Stimulated activated CD4-positive, alpha-beta T cell treated with anti-CD3 and anti-CD28 coated beads, Interleukin-1b, Interleukin-23, amount 100 ng/mL, for 1 hour (primary cell): Measurements from ENCODE around the gene MAP10.

Source experiments
- DNase-seq, 2 donors: peaks; one replicate each; pipeline ENCODE4 v3.0.0-alpha.2; 2020; ENCODE audit warnings: low read depth in 2 of 2

The MAP10 gene

DNA sequence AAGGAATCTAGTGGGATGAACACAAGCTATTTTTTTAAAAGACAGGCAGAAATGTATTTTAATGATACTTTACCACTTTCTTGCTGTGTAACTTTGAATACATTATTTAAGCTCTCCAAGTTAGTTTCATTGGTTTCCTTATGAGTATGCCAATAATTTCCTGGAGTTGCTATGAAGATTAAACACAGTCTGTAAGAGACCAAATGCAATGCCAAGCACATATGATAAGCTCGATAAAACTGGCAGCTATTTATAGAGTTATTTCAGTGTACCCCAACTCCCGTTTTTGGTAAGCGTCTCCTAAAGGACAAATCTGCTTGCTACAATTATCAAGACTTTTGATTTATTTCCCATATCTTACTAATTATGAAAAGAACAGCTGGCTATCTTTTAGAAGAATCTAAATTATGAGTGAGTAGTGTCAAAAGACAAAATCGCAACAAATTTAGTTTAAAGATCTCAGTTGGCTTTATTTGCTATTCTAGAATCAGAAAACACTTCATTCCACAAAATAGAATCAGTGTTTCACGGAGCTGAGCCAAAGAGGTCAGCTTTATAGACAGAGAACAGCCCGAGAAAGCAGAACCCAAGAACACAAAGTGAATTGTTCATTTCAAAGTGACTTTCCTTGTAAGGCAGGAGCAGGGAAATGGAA, 7.2 kb upstream of the MAP10 start:
- no peak for DNase-seq

- no peak for DNase-seq
Measured at GRCh38 chr1:232798920-232799319, 6.3 kb upstream of the MAP10 start.

DNA sequence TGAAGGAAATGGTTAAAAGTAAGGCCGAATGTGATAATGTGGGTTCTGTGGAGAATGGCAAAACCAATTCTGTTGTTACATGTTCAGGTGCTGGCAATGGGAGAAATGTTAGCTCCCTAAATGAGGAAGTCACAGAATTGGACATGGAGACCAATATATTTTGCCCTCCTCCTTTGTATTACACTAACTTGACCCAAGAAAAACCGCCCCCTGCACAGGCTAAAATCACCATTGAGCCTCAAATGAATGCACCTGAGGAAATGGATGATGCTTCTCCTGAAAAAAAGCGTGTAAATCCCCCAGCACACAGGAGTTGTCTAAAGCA, 932 bp downstream of the MAP10 start:
- no peak for DNase-seq

DNA sequence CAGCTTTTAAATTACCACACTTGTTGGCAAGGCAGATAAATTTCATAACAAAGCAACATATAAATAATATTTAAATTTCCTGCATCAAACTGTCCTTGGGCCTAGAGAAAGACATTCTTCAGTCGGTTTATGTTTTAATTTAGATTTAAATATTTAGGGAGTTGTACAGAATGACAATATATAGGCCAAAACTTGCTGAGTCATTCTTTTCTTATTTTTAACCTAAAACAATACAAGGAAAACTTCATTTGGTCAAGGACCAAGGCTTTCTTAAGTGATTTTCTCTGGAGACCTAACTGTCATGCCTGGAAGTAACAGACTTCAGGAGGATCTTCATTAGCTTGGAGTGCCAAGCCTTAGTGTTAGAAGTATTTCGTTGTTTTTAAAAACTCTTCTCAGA, 5.6 kb downstream of the MAP10 start:
- DNase-seq = no peak

DNA sequence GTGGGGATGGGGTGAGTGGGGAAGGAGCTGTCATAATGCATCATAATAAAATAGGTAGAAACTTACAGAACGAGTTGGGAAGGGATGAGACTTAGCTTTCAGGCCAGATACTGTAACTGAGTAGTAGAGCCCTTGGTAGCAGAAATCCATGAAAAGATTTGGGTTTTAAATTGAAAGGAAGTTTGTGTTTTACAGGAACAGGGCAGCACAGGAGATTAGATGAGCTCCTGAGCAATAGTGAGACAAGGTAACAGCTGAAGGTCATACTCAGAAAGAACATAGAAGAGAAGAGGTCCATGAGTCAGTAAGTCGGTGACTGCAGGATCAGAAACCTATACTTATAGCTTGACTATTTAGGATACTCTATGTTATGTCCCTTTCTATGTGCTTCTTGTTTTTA, 7.3 kb downstream of the MAP10 start:
- DNase-seq = no peak

DNA sequence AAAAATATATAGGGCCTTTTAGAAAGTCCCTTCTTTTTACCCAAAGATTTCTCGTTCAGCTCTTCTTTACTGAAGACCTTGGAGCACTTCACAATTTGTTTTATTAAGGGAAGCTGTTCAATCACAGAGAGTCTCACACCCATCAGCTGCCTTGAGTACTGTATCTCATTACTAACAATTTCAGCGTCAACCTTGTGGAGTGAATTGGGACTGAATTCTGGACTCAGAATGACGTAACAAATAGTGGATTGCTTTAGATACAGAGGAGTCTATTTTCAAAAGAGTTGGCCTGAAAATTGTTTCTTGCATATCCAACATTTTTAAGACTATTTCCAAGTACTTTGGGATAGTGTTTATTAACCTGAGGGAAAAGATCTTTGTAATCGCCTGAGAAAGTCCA, 7.9 kb downstream of the MAP10 start:
- DNase-seq = no peak

GRCh38 chr1:232813760-232814159, 8.5 kb downstream of the MAP10 start:
- no peak for DNase-seq

DNA sequence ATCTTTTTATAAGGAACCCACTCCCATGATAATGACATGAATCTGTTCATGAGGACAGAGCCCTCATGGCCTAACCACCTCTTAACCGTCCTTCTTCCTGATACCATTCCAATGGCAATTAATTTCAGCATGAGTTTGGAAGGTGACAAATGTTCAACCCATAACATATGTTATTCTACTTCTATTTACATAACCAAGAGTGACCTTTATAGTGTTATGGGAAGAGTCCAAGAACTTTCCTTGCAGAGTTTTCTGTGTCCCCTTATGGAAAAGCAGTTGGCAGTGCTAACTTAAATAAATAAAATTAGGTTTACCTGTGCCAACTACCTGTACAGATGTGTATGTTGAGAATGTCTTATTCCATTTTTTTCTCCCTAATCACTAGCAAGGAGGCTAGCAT, 11.1 kb downstream of the MAP10 start:
- no peak for DNase-seq

GRCh38 chr1:232818040-232818439, 12.8 kb downstream of the MAP10 start:
- no peak for DNase-seq

- DNase-seq = no peak
Measured at GRCh38 chr1:232820431-232820830, 15.2 kb downstream of the MAP10 start.

DNA sequence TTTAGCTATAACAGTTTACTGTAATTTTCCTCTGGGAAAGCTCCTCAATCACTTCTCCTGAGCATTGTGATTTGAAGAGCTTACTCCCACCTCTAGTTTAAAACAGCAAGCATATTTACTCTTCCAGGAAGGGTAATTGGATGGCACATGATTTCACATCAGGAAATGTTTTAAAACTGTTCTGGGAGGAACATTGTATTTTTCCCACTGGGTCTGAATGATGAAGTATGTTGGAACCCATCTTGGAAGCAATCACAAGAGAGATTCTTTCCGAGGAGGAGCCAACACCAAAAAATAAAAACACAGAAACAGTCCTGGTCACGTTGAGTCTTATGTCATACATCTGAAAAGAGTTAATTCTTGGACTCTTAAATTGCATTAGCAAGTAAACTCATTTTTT, 17.3 kb downstream of the MAP10 start:
- DNase-seq = no peak

GRCh38 chr1:232826318-232826717, 21.1 kb downstream of the MAP10 start:
- no peak for DNase-seq

- DNase-seq = no peak
Measured at GRCh38 chr1:232830661-232831060, 25.4 kb downstream of the MAP10 start.

GRCh38 chr1:232831895-232832294, 26.7 kb downstream of the MAP10 start:
- DNase-seq = no peak

DNA sequence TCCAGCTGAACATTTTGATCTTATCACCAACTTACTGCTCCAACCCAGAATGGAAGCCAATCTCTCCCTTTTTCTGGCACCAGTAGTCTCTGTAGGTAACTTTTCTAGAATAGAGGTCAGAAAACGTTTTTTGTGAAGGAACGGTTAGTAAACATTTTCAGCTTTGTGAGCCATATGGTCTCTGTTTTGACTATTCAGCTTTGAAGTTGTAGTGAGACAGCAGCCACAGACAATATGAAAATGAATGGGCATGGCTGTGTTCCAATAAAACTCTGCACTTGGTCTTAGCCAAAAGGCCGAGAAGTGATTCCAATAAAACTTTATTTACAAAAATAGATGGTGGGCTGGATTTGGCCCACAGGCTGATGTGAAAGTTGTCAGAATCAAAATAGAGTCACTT, 28.9 kb downstream of the MAP10 start:
- no peak for DNase-seq

GRCh38 chr1:232835166-232835565, 29.9 kb downstream of the MAP10 start:
- DNase-seq = no peak

- DNase-seq = no peak
Measured at GRCh38 chr1:232837087-232837486, 31.9 kb downstream of the MAP10 start.

DNA sequence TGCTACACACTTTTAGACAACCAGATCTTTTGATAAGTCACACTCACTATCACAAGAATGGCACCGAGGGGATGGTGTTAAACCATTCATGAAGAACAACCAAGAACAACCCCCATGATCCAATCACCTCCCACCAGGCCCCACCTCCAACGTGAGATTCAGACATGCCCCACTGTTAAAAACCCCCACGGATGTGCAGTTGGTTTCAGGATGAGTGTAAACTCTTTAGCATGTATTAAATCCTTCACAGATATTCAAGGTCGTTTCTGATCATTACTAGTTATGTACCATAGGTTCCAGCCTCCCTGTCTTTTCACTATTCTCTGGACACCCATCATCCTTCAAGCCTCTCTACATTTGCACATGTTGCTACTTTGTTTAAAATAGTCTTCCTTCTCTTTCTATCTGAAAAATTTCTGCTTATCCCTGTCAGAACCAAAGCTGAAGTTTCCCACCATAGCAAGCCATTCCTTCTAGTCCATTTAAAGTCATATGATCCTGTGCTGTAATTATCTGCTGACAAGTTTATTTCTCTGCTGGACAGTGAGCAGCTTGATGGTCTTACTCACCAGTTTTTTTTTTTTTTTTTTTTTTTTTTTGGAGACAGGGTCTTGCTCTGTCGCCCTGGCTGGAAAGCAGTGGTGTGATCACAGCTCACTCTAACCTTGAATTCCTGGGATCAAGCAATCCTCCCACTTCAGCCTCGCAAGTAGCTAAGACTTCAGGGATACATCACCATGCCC, 36.8 kb downstream of the MAP10 start:
- no peak for DNase-seq

DNA sequence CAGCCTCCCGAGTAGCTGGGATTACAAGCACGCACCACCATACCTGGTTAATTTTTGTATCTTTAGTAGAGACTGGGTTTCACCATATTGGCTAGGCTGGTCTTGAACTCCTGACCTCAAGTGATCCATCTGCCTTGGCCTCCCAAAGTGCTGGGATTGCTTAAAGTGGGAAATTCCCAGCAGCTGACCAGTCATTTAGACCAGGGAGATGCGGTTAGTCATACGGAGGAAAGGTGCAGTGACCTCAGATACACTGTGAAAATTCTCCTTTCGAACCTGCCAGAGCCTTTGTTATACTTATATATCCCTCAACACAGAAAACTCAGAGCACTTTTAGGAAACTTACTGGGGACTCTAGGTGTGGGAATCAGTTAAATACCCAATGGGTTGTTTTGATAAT, 39.6 kb downstream of the MAP10 start:
- DNase-seq = no peak

- DNase-seq = no peak
Measured at GRCh38 chr1:232845406-232845955, 40.3 kb downstream of the MAP10 start.

DNA sequence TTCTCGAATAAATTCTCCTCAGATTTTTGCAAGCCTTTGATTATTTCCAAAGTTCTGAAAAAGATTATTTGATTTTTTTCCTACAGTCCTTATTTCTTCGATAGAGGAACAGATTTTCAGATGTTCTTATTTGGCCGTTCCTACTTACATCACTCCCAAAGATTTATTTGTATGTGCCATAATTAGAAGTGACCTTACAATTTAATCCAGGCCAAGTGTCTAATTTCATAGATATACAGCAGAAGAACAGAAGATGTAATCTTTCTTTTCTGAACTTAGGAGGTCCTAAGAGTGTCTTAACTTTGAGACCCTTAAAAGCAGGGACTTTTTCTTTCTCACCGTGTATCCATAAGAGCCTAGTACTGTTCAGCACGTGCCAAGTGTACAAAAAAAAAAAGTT, 46.3 kb downstream of the MAP10 start:
- DNase-seq = no peak

DNA sequence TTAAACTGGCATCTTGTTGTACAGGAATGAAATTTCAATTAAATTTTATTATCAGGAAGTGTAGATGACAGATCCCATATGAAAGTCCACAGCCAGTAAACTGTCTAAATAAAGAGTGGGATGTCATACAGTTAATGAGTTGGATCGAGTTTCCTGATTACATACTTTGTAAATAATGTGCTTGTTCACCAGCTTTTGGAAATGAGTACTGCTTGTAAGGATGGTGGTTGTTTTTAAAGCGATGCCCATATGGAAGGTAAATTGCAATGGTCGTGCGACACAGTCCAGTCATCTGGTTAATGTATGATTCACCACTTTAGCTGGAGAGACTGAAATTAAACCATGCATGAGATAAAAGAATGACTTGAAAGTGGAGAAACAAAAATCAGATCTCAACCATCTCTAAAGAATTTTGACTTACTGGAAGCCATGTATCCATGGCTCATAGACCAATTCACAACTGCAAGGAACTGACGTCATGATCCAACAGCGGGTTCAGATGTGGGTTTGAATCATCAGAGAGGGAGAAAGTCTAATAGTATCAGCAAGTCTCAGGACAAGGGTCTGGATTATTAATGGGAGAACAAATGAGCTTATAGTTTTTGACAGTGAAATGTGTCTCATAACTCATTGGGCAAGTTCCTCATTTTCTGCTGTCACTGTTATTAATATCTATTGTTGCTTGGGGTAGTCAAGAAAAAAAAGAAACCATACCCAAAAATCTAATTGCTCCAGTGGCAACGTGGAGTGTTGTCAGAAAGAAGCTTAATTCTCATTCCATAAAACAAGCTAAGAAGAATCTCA, 49.0 kb downstream of the MAP10 start:
- no peak for DNase-seq

- no peak for DNase-seq
Measured at GRCh38 chr1:232854798-232855159, 49.6 kb downstream of the MAP10 start.
